Neural cell (in vitro differentiated cells): ENCODE data around the gene FCGR3A. TPM values are rescaled to one million over a fixed set of nuclear protein-coding genes. Genes with fewer than 3 reads are reported as not detected.

ENCODE experiments used
- H2AFZ ChIP-seq: fragments of 200-600, 300-800 bp; sonication (generic), shearing (Covaris generic); 2 replicates; pipeline ENCODE4 v1.6.0; 2014; ENCODE audit warnings: low read depth, mild to moderate bottlenecking, antibody characterized with exemption, low read length, moderate library complexity
- H3F3A ChIP-seq: fragments of 200-600 bp; shearing (Covaris generic); 2 replicates; pipeline ENCODE4 v1.6.1; 2016; ENCODE audit warnings: mild to moderate bottlenecking, moderate library complexity, mixed read lengths, antibody characterized with exemption, low read length; ENCODE audit not compliant: insufficient read depth, poor library complexity, severe bottlenecking
- H3K27ac ChIP-seq: fragments of 200-600, 300-800 bp; sonication (generic), shearing (Covaris generic); 2 replicates; pipeline ENCODE4 v1.5.1; 2014; ENCODE audit warnings: mild to moderate bottlenecking, low read length, moderate library complexity
- H3K27me3 ChIP-seq: fragments of 300-800, 200-600 bp; sonication (generic), shearing (Covaris generic); 2 replicates; pipeline ENCODE4 v1.6.0; 2014; ENCODE audit warnings: mild to moderate bottlenecking, low read depth, low read length, moderate library complexity; ENCODE audit not compliant: insufficient read depth
- H3K36me3 ChIP-seq: fragments of 300-800, 200-600 bp; sonication (generic), shearing (Covaris generic); 2 replicates; pipeline ENCODE4 v1.5.1; 2014; ENCODE audit warnings: mild to moderate bottlenecking, antibody characterized with exemption, low read length, moderate library complexity; ENCODE audit not compliant: insufficient read depth
- H3K4me2 ChIP-seq: fragments of 300-800, 200-600 bp; sonication (generic), shearing (Covaris generic); 2 replicates; pipeline ENCODE4 v1.6.0; 2014; ENCODE audit warnings: mild to moderate bottlenecking, low read length
- H3K4me3 ChIP-seq: fragments of 300-800, 200-600 bp; sonication (generic), shearing (Covaris generic); 2 replicates; pipeline ENCODE4 v1.5.1; 2014; ENCODE audit warnings: mild to moderate bottlenecking, low read length, moderate library complexity
- H3K79me2 ChIP-seq: fragments of 200-600 bp; shearing (Covaris generic); replicated peaks from 2 replicates; pipeline ENCODE4 v1.6.0; 2014; ENCODE audit warnings: mild to moderate bottlenecking, low read length, moderate library complexity; ENCODE audit not compliant: insufficient read depth
- H3K9ac ChIP-seq: fragments of 300-800, 200-600 bp; sonication (generic), shearing (Covaris generic); 2 replicates; pipeline ENCODE4 v1.6.1; 2016; ENCODE audit warnings: mild to moderate bottlenecking, low read length, mixed read lengths
- H3K9me2 ChIP-seq: fragments of 200-600 bp; shearing (Covaris generic); 2 replicates; pipeline ENCODE4 v1.6.1; 2016; ENCODE audit warnings: mild to moderate bottlenecking, low read length, mixed read lengths; ENCODE audit not compliant: insufficient read depth
- H3K9me3 ChIP-seq: fragments of 200-600, 300-800 bp; sonication (generic), shearing (Covaris generic); 2 replicates; pipeline ENCODE4 v1.6.1; 2016; ENCODE audit warnings: mild to moderate bottlenecking, mixed run types, low read length, moderate library complexity, mixed read lengths
- H4K20me1 ChIP-seq: fragments of 200-600 bp; shearing (Covaris generic); 2 replicates; pipeline ENCODE4 v1.6.1; 2016; ENCODE audit warnings: mild to moderate bottlenecking, mixed run types; ENCODE audit not compliant: insufficient read depth
- CTCF ChIP-seq: fragments of 450-650 bp; IDR thresholded peaks from 2 replicates; pipeline ENCODE4 v1.5.1; 2014; ENCODE audit warnings: antibody characterized with exemption, mild to moderate bottlenecking, moderate library complexity; ENCODE audit not compliant: poor library complexity, severe bottlenecking
- EP300 ChIP-seq: fragments of 450-650 bp; conservative IDR thresholded peaks from 2 replicates; pipeline ENCODE4 v1.6.1; 2014; ENCODE audit warnings: antibody characterized with exemption, mild to moderate bottlenecking, moderate library complexity; ENCODE audit not compliant: poor library complexity, severe bottlenecking
- EZH2 ChIP-seq: fragments of 200-600, 300-800 bp; shearing (Covaris generic), sonication (generic); IDR thresholded peaks from 2 replicates; pipeline ENCODE4 v1.6.1; 2014; ENCODE audit warnings: antibody characterized with exemption, low read length, borderline replicate concordance, mild to moderate bottlenecking; ENCODE audit not compliant: insufficient read depth, poor library complexity, severe bottlenecking
- MXI1 ChIP-seq: fragments of 450-650 bp; conservative IDR thresholded peaks from 2 replicates; pipeline ENCODE4 v1.6.1; 2014; ENCODE audit warnings: antibody characterized with exemption, mild to moderate bottlenecking; ENCODE audit not compliant: poor library complexity, severe bottlenecking
- POLR2AphosphoS5 ChIP-seq: IDR thresholded peaks from 2 replicates; pipeline ENCODE4 v1.6.1; 2012
- RAD21 ChIP-seq: fragments of 450-650 bp; conservative IDR thresholded peaks from 2 replicates; pipeline ENCODE4 v1.6.1; 2014; ENCODE audit warnings: antibody characterized with exemption, mild to moderate bottlenecking, moderate library complexity
- SMC3 ChIP-seq: fragments of 450-650 bp; conservative IDR thresholded peaks from 2 replicates; pipeline ENCODE4 v1.6.1; 2014; ENCODE audit warnings: antibody characterized with exemption, mild to moderate bottlenecking, moderate library complexity; ENCODE audit not compliant: poor library complexity
- TAF1 ChIP-seq: IDR thresholded peaks from 2 replicates; pipeline ENCODE4 v1.6.1; 2012; ENCODE audit warnings: low read depth
- polyA plus RNA-seq: library from polyadenylated mRNA; depleted of rRNA; stranded (reverse); fragments of >200 nt; gene quantifications from 2 replicates; pipeline ENCODE4 v1.2.3, GENCODE V29; 2014
- TF ChIP-seq, protein P1 (sequence below): IDR thresholded peaks from 2 replicates; pipeline ENCODE4 v1.6.1; 2012; ENCODE audit warnings: borderline replicate concordance

FCGR3A gene
- polyA plus RNA-seq, 1 donor from 2014 or later = not detected

GRCh38 chr1:161492827-161493226 lies 56.8 kb downstream of the FCGR3A start:
- Histone ChIP-seq H3K36me3 (no peaks in the 10 kb centered on the region), H3K27ac (no peak overlapping the region), H3K4me3 (no peak overlapping the region), H3K9me2 (no peaks in the 10 kb centered on the region), H3K27me3 (peaks cover 9% of the 10 kb centered on the region), H3F3A (no peaks in the 10 kb centered on the region), H3K9ac (no peak overlapping the region), H3K79me2 (no peaks in the 10 kb centered on the region), H3K4me2 (no peak overlapping the region), H3K9me3 (no peaks in the 10 kb centered on the region), H2AFZ (no peak overlapping the region), H4K20me1 (no peaks in the 10 kb centered on the region)
- TF ChIP-seq RAD21 = no peak
- TF ChIP-seq CTCF = no peak
- TF ChIP-seq MXI1 = no peak
- no peak for TF ChIP-seq SMC3
- TF ChIP-seq, protein P1, sequence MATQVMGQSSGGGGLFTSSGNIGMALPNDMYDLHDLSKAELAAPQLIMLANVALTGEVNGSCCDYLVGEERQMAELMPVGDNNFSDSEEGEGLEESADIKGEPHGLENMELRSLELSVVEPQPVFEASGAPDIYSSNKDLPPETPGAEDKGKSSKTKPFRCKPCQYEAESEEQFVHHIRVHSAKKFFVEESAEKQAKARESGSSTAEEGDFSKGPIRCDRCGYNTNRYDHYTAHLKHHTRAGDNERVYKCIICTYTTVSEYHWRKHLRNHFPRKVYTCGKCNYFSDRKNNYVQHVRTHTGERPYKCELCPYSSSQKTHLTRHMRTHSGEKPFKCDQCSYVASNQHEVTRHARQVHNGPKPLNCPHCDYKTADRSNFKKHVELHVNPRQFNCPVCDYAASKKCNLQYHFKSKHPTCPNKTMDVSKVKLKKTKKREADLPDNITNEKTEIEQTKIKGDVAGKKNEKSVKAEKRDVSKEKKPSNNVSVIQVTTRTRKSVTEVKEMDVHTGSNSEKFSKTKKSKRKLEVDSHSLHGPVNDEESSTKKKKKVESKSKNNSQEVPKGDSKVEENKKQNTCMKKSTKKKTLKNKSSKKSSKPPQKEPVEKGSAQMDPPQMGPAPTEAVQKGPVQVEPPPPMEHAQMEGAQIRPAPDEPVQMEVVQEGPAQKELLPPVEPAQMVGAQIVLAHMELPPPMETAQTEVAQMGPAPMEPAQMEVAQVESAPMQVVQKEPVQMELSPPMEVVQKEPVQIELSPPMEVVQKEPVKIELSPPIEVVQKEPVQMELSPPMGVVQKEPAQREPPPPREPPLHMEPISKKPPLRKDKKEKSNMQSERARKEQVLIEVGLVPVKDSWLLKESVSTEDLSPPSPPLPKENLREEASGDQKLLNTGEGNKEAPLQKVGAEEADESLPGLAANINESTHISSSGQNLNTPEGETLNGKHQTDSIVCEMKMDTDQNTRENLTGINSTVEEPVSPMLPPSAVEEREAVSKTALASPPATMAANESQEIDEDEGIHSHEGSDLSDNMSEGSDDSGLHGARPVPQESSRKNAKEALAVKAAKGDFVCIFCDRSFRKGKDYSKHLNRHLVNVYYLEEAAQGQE = no peak
- no peak for TF ChIP-seq EZH2
- no peak for TF ChIP-seq EP300
- no peak for TF ChIP-seq POLR2AphosphoS5
- TF ChIP-seq TAF1 = no peak

Other genes starting within 250 kb of the FCGR3A start
- gene MPZ, start 239.8 kb downstream of the FCGR3A start, polyA plus RNA-seq = 0.92 TPM in 1 of 2 replicates, not detected in the other
- gene SDHC, start 235.4 kb downstream of the FCGR3A start, polyA plus RNA-seq = 24.2 and 41.6 TPM in 2 replicates
- gene CFAP126, start 181.9 kb downstream of the FCGR3A start, polyA plus RNA-seq = not detected in 2 replicates
- not detected in 2 replicates for gene FCGR2A, start 44.4 kb downstream of the FCGR3A start, polyA plus RNA-seq
- 2.6 and 3.8 TPM in 2 replicates for gene HSPA6, start 25.3 kb downstream of the FCGR3A start, polyA plus RNA-seq
- not detected in 2 replicates for gene FCGR3B, start 81.4 kb upstream of the FCGR3A start, polyA plus RNA-seq
- not detected in 2 replicates for gene FCGR2B, start 113.3 kb upstream of the FCGR3A start, polyA plus RNA-seq
- not detected in 2 replicates for gene FCRLA, start 157.4 kb upstream of the FCGR3A start, polyA plus RNA-seq
- 0.45 and 0.70 TPM in 2 replicates for gene FCRLB, start 171.7 kb upstream of the FCGR3A start, polyA plus RNA-seq
- gene DUSP12, start 200.0 kb upstream of the FCGR3A start, polyA plus RNA-seq = 183 and 209 TPM in 2 replicates
- gene ATF6, start 216.5 kb upstream of the FCGR3A start, polyA plus RNA-seq = 15.4 and 16.6 TPM in 2 replicates